Embryonic facial prominence (tissue), 1 donor: ENCODE data around the gene GLIS2.

ENCODE experiments used
- DNase-seq: peaks from one replicate; pipeline ENCODE4 v3.0.0-alpha.2; 2016; ENCODE audit errors: extremely low spot score

The GLIS2 gene

DNA sequence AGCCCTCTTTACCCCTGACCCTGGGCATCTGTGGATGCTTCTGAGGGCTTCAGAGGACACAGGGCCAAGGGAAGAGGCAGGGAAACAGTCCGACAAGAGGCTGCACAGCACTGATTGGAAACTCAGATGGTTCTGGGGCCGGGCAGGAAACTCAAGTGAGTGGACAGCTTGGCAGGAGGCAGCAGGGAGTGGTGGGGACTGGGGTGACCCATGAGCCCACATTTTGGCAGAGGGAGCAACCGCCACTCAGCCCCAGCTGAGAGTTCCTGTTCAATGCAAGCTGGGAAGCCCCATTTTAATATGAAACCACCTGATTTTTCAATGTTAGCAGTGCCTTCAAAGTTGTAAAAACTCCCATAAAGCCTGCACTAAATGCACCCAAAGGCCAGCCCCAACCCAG lies 54.3 kb downstream of the GLIS2 start:
- DNase-seq = no peak

DNA sequence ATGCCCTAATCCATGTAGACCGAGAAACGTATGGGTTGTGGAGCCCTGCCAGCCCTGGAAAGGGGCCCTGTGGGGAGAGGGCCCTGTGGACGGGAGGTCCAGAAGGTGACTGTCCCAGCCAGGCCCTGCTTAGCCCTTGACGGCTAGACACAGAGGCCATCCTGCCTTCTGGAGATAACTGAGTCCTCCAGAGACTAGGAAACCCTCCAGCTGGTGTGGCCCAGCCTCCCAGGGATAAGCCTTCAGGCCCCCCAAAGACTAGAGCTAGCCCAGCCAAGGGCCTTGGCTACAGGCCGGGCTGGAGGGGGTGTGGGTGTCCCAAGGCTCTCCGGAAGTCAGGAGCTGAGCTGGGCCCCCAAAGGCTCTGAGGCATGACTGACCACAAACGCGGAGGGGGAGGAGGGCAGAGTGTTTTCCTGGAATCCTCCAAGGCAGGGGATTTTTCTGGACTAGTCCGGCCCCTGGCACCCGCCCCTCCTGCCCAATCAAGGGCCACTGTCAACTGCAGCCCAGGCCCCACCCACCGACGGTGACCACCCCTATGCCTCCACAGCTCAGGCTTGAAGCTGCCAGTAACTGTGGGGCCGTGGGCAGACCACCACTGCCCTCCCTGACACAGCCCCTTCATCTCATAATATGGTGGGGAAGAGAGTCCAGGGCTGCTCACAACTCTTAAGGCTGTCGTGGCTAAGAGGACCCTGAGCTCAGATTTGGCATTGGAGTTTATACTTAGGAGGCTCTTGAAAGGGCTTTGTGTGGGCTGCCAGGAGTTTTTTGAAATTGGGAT lies 54.9 kb downstream of the GLIS2 start:
- DNase-seq = no peak

DNA sequence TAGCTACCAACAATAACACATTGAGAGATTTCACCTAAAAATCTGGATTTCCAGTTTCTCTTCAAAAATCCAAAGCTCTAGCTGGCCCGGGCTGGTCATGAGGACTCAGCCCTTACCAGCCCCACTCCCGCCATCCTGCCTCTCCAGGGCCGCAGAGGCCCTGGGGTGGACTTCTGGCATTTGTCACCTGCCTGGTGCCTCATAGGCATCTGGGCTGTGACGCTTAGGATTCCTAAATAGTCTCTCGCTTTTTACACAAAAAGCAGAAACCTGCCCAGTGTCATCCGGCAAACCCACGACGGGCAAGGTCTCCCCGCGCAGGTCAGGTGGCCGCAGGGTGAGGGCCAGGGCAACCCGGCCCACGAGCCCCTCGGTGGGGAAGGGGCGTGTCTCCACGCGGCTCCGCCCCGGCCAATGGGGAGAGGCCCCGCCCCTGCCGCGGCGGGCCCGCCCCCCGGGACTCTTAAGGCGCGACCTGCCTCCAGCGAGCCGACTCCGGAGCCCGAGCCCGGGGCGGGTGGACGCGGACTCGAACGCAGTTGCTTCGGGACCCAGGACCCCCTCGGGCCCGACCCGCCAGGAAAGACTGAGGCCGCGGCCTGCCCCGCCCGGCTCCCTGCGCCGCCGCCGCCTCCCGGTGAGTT lies 55.6 kb downstream of the GLIS2 start, which contains the start of gene VASN:
VASN (plus strand) TSS at position 492 of the 644 bp plus-strand sequence. CDS start 9,030 bp downstream, outside the sequence.
- no peak for DNase-seq

DNA sequence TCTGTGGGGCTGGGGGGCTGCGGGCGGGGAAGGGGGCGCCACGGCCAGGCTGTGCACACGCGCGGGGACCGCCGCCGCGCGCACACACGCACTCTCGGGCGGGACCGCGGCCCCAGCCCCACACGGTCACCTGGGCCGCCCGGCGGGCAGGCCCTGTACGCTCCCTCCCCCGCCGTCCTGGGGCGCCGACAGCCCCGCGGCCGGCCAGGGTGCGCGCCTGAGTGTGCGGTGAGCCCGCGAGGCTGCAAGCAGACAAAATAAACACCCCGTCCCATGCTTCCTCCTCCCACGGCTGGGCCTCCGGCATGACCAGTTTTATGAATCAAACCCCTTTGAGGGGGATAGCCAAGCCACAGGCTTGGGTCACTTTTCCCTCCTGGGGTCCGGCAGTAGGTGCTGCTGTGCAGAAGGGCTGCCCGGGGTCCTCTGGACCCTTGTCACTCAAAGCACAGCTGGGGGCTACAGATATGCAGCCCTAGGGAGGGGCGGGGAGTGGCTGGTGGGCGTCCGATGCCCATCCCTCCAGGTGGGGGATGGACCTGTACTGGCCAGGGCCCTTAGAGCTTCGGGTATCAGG lies 56.2 kb downstream of the GLIS2 start:
- no peak for DNase-seq

DNA sequence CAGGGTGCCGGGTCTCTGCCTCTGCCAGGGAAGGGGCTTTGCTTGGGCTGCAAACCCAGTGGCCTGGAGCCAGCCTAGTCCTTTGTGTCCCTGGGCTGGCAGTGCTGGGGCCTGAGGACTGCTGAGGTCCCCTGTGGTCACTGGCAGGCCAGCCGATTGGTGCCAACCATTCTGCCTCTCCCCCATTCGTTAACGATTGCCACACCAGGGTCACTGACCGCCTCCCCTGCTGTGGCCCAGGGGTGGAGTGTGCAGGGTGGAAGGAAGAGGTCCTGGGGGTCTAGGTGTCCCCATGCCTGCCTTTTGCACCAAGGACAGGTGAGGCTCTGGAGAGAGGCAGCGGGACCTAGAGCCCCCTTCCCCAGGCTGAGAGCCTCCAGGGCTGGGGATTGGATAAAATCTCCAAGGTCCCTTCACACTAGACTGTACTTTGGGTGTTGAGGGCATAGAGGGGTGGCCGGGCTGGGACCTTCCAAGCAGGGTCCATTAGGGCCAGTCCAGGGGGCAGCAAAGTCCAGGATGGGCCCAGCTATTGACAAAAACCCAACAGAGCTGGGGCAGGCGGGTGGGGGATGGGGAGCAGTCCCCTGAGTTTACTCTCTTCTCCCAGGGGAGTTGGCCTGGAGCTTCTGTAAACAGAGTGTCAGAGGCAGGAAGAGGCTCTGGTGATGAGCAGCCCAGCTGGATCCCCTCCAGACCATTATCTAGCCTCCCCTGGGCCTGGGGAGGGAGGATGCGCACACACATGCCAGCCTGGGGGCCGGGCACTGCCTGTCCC lies 56.9 kb downstream of the GLIS2 start:
- no peak for DNase-seq

DNA sequence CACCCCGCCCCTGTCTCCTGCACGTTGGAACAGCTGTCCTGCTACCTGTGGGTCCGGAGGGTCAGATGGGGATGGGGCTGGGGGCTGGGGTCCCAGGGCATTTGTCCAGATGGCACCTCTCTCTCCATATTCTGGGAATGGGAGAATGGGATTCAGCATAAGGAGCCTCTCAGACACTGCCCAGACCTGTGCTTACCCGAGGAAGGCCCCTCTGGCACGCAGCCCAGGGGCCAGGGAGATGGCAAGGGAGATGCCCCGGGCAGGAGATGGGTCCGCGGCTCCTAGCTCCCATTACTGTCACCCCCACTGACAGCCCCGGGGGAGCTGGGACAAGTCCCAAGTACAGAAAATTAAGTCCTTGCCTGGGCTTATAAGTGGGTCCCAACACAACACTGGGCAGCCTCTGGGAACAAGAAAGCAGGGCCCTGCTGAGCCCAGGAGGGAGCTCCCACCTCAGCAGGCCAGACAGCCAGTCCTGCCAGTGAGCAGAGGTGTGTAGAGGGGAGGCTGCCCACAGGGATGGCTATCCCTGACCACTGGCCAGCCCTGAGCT lies 57.6 kb downstream of the GLIS2 start:
- DNase-seq = no peak

DNA sequence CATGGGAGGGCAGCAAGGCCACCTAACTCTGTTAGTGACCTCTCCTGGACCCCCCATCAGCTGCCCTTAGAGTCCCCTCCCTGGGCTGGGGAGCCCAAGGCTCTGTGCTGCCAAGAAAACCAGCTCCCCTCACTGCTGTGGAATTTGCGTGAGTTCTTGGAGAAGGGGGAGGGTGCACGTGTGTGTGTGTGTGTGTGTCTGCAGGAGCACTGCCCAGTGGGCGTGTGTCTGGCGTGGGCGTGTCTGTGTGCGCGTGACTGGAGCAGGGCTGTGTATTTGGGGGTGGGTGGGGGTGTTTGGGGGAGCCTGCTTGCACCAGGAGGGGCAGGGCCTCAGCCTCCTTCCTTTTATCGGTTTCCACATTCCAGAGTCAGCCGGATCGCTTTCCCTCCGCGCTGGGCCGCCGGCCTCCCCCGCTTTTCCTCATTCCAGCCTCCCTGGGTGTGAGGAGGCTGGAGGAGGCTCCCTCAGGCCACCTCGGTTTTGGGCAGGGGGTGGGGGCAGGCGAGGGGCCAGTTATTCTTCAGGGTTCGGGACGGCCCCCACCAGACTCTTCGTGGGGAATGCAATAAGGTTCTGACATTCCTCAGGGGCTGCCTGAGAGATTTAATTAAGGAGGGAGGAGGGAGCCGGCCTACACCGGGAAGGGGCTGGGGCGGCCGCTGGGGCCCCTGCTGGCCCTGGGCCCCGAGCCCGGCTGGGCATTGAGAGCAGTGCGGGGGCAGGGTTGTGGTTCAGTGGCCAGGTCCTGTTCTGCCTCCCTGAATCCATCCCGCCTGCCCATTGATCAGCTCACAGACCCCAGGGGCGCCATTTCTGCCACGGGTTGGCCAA lies 58.3 kb downstream of the GLIS2 start:
- peak; percentile 71 for DNase-seq

DNA sequence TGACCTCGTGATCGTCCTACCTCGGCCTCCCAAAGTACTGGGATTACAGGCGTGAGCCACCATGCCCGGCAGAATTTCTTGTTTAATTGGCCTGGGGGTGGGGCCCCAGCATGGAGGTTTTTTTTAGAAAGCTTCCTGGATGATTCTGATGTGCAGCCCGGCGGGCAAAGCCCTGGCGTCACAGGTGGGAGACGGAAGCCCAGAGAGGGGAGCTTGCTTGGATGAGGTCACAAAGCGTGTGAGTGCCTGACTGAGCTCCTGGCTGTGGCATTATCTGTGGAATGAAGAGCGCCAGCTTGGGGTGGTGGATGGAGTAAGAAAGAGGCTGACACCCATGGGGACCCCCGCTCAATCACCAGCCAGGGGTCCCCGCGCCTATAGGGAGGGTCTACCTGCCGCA lies 59.9 kb downstream of the GLIS2 start:
- DNase-seq = no peak

DNA sequence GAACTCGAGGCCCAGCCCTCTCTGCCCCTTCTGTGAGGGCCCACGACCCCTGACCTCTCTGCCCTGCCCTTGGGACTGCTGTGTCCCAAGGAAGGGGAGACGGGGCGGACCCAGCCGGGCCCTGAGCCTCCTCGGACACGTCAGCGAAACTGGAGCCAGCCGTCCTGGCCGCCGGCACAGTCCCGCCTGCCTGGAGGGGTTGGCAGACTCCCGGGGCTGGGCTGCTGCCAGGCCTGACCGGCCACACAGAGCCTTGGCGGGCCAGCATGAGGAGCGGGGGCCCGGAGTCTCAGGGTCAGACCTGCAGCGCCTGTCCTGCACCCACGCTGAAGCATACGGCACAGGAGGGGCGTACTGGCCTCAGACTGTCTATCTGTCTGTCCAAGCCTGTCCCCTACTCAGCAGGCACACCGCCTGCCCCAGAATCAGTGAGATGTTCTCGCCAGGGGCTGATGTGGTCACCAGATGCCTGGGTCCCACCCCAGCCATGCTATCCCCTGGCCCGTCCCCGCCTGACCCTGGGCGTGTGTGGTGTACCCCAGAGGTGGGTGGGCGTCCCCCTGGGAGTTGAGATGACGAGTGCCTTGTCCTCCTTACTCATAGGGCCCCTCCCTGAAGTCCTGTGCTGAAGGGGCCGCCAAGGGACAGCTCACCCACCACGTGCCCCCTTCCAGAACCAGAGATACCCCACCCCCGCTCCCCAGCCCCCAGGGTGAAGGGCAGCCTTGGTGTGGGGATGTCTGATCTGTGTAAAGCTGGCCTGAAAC lies 60.4 kb downstream of the GLIS2 start:
- no peak for DNase-seq

DNA sequence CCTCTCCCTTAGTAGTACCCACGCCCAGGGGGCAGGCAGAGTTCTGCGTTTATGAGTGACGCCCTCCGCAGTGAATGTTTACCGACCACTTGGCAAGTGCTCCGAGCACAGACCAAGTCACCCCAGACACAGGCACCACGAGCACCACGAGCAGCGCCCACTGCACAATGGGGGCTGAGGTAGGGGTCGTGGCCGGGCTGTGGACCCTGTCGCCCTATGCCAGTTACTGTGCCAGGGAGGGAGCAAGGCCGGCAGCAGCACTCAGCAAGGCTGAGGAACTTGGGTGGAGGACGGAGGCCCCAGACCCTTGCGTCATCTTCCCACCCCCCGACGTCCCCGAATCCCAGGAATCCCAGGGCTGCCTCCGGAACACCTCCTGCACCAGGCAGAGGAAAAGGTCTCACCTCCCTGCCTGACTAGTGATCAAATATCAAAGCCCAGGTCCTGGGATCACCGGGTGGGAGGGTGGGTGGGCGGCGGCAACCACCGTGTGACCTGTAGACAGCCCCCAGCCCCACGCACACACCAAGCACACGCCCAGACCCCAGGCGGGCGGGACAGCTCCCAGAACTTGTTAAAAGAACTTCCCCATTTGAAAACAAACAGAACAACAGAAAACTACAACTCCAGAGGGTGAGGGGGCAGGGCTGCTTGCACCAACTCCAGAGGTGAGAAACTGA lies 61.2 kb downstream of the GLIS2 start:
- DNase-seq = no peak

DNA sequence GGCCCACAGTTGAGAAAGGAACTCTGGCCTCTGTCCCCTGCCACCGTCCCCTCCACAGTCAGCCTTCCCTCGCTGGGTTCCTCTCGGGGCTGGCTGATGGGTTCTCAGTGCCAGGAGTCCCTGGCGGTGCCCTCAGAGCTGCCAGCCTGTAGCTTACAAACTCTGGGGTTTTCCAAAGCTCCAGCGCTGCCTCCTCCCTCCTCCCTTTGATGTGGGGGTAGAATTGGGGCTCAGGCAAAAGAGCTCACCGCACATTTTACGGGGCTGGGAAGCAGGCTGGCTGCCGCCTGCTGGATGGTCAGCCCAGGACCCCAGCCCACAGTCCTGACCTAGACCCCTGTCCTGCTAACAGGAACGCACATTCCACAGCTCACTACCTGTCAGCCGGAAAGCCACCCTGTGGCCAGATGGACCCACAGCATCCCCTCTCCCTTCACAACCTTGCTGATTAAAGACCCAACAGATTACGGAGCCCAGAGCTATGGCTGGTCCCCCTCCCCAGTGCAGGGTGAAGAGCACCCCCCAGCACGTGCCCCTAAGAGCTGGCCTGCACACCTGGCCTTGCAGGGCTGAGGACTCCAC lies 61.8 kb downstream of the GLIS2 start:
- no peak for DNase-seq

DNA sequence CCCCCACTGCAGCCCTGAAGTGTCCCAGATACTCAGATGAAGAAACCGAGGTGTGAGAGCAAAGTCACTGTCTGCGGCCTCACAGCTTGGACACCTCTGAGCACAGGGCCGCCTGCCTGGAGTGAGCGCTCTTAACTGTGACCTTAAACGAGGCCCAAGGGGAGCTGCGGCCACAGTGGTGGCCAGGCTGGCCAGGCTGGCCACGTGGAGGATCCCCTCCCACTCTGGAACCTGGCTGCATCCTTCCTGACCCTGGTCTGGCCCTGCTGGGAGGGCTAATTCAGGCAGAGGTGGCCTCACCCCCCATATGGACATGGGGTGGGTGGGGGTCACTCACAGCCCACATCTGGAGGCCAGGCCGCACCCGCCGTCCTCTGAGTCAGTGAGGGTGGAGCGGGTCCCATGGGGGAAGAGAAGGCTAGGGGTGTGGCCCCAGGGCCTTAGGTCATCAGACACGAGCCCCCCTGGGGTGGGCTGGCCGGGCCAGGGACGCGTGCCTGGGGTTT lies 62.3 kb downstream of the GLIS2 start:
- no peak for DNase-seq

DNA sequence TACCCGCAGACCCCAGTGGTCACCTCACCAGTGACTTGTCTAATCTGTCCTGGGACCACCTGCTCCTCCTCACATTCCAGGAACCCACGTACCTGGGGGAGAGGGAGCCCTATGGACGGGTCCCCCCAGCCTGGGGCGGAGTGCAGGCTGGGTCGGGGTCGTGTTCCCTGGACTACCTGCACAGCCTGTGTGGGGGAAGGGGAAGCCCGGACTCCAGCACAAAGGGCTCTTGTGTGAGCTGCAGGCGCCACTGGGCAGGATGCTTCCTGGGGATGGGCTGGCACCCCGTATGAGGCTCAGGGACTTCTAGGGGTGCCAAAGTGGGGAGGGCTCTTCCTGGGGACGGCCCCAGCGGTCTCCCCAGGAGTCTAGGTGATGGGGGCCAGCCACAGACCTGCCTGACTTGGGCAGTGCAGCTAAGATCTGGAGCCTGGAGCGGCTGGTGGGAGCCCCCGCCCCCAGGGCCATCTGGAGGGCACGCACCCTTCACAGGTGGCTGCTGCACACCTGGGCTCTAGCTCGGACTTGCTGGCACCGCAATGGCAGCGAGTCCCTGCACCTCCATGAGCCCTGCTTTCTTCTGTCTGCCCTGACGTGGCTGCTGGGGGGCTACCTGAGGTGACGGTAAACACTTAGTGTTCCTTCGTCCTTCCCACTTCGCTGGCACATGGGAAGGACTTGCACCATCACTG lies 63.3 kb downstream of the GLIS2 start:
- DNase-seq = no peak

DNA sequence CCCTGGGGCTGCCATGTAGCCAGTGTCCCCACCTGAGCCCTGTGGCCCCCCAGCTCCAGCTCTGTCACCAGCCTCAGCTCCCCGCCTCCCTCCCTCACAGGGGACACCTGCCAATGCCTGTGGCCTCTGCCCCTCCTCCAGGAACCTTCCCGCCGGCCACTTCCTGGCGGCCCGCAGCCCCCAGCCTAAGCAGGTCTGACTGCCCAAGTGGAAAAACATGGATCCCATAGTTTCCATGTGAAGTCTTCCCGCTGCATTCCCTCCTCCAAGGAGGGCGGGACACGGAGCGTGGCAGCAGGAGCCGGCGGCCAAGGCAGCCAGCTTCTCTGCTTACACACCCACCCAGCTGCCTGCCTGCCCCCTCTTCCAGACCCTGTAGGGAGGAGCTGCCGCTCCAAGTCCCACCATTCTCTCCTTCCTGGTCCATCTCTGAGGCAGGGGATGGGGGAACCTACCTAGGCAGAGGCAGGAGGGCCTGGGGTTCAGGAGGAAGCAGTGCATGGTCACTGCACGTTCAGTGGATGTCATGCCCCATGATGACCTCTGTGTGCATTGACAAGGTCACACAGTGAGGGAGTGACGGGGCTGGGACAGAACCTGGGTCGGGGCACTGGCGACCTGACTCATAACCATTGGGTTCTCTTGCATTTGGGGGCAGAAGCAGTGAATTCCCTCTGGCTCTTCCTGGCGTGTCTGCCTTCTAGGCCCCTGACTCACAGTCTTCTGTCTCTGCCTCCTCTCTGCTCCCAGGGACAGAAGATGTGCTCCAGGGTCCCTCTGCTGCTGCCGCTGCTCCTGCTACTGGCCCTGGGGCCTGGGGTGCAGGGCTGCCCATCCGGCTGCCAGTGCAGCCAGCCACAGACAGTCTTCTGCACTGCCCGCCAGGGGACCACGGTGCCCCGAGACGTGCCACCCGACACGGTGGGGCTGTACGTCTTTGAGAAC lies 64.5 kb downstream of the GLIS2 start:
- DNase-seq = no peak

DNA sequence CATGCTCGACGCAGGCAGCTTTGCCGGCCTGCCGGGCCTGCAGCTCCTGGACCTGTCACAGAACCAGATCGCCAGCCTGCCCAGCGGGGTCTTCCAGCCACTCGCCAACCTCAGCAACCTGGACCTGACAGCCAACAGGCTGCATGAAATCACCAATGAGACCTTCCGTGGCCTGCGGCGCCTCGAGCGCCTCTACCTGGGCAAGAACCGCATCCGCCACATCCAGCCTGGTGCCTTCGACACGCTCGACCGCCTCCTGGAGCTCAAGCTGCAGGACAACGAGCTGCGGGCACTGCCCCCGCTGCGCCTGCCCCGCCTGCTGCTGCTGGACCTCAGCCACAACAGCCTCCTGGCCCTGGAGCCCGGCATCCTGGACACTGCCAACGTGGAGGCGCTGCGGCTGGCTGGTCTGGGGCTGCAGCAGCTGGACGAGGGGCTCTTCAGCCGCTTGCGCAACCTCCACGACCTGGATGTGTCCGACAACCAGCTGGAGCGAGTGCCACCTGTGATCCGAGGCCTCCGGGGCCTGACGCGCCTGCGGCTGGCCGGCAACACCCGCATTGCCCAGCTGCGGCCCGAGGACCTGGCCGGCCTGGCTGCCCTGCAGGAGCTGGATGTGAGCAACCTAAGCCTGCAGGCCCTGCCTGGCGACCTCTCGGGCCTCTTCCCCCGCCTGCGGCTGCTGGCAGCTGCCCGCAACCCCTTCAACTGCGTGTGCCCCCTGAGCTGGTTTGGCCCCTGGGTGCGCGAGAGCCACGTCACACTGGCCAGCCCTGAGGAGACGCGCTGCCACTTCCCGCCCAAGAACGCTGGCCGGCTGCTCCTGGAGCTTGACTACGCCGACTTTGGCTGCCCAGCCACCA lies 65.4 kb downstream of the GLIS2 start:
- no peak for DNase-seq
